ENCODE measurements around the gene LTC4S. TPM values are rescaled to one million over a fixed set of nuclear protein-coding genes. Genes with fewer than 3 reads are reported as not detected.
"Not testable (repeated sequence)": the region's sequence is repeated elsewhere in the genome, so short reads cannot be mapped to it uniquely, and the experiment has no call there.

LTC4S gene
- total RNA-seq, 1 experiment from 2014 or later = 1.3 TPM

GRCh38 chr5:179833056-179833708 is 39.4 kb downstream of the LTC4S start:
- DNase-seq (ENCODE audit: low read depth) = peak; percentile 35
- in situ Hi-C loops (cut with HindIII; ENCODE audit: low pct_unique_long_range_greater_than_20kb, low sequenced_read_pairs) = no loop called here

- in situ Hi-C loops (cut with HindIII; ENCODE audit: low pct_unique_long_range_greater_than_20kb, low sequenced_read_pairs) = no loop called here
- no peak for DNase-seq (ENCODE audit: low read depth)
These were observed 39.9 kb downstream of the LTC4S start for GRCh38 chr5:179833709-179834070.

GRCh38 chr5:179834120-179834519 is 40.3 kb downstream of the LTC4S start:
- DNase-seq (ENCODE audit: low read depth) = no peak
- in situ Hi-C loops (cut with HindIII; ENCODE audit: low pct_unique_long_range_greater_than_20kb, low sequenced_read_pairs) = no loop called here

GRCh38 chr5:179834871-179835270 is 41.1 kb downstream of the LTC4S start:
- DNase-seq (ENCODE audit: low read depth); in situ Hi-C loops (cut with HindIII; ENCODE audit: low pct_unique_long_range_greater_than_20kb, low sequenced_read_pairs): not testable (repeated sequence)

- peak; percentile 70 for DNase-seq (ENCODE audit: low read depth)
- in situ Hi-C loops (cut with HindIII; ENCODE audit: low pct_unique_long_range_greater_than_20kb, low sequenced_read_pairs) = no loop called here
These were observed 42.6 kb downstream of the LTC4S start for GRCh38 chr5:179836225-179837019.

- peak; percentile 60 for DNase-seq (ENCODE audit: low read depth)
- in situ Hi-C loops (cut with HindIII; ENCODE audit: low pct_unique_long_range_greater_than_20kb, low sequenced_read_pairs) = no loop called here
These were observed 43.6 kb downstream of the LTC4S start for GRCh38 chr5:179837076-179838011.

- peak; percentile 63 for DNase-seq (ENCODE audit: low read depth)
- in situ Hi-C loops (cut with HindIII; ENCODE audit: low pct_unique_long_range_greater_than_20kb, low sequenced_read_pairs) = no loop called here
These were observed 45.8 kb downstream of the LTC4S start for GRCh38 chr5:179839328-179840256.

- in situ Hi-C loops (cut with HindIII; ENCODE audit: low pct_unique_long_range_greater_than_20kb, low sequenced_read_pairs) = no loop called here
- no peak for DNase-seq (ENCODE audit: low read depth)
These were observed 46.5 kb downstream of the LTC4S start for GRCh38 chr5:179840321-179840720.

GRCh38 chr5:179840766-179841165 is 47.0 kb downstream of the LTC4S start:
- DNase-seq (ENCODE audit: low read depth) = no peak
- in situ Hi-C loops (cut with HindIII; ENCODE audit: low pct_unique_long_range_greater_than_20kb, low sequenced_read_pairs) = no loop called here

- in situ Hi-C loops (cut with HindIII; ENCODE audit: low pct_unique_long_range_greater_than_20kb, low sequenced_read_pairs) = no loop called here
- no peak for DNase-seq (ENCODE audit: low read depth)
These were observed 47.8 kb downstream of the LTC4S start for GRCh38 chr5:179841621-179842020.

Other genes starting within 250 kb of the LTC4S start
- 31.7 and 31.9 TPM in 2 replicates for gene RUFY1, start 243.4 kb upstream of the LTC4S start, total RNA-seq (2014; rRNA removed; shearing (Covaris generic); ENCODE audit: low replicate concordance)
- 48.8 and 52.9 TPM in 2 replicates for gene HNRNPH1, start 170.3 kb upstream of the LTC4S start, total RNA-seq (2014; rRNA removed; shearing (Covaris generic); ENCODE audit: low replicate concordance)
- gene CBY3, start 113.0 kb upstream of the LTC4S start, total RNA-seq (2014; rRNA removed; shearing (Covaris generic); ENCODE audit: low replicate concordance) = not detected in 2 replicates
- 596 and 607 TPM in 2 replicates for gene CANX, start 95.0 kb upstream of the LTC4S start, total RNA-seq (2014; rRNA removed; shearing (Covaris generic); ENCODE audit: low replicate concordance)
- 5.2 and 13.4 TPM in 2 replicates for gene MAML1, start 61.2 kb upstream of the LTC4S start, total RNA-seq (2014; rRNA removed; shearing (Covaris generic); ENCODE audit: low replicate concordance)
- 656 and 666 TPM in 2 replicates for gene MGAT4B, start 12.9 kb downstream of the LTC4S start, total RNA-seq (2014; rRNA removed; shearing (Covaris generic); ENCODE audit: low replicate concordance)
- gene SQSTM1, start 26.9 kb downstream of the LTC4S start, total RNA-seq (2014; rRNA removed; shearing (Covaris generic); ENCODE audit: low replicate concordance) = 1,023 and 1,203 TPM in 2 replicates
- gene MRNIP, start 64.8 kb downstream of the LTC4S start, total RNA-seq (2014; rRNA removed; shearing (Covaris generic); ENCODE audit: low replicate concordance) = 35.9 and 54.8 TPM in 2 replicates
- gene TBC1D9B, start 113.9 kb downstream of the LTC4S start, total RNA-seq (2014; rRNA removed; shearing (Covaris generic); ENCODE audit: low replicate concordance) = 76.3 and 87.3 TPM in 2 replicates

Measured in Caki2 (cell line).